Endothelial cell of umbilical vein (primary cell): ENCODE measurements around the gene HPSE2. TPM values are rescaled to one million over a fixed set of nuclear protein-coding genes. Genes with fewer than 3 reads are reported as not detected.

ENCODE experiments used
- BruUV-seq: library from RNA; stranded (reverse); fragments of 400-500 nt; replicated peaks from 2 replicates; lab custom pipeline; 2021; lab: Mats Ljungman, UMichigan
- CTCF ChIA-PET: fragments of 300-600, 350-600 bp; sonication (Branson Sonifier 250); formaldehyde crosslinking; loops from one replicate; lab custom pipeline; 2021; ENCODE audit warnings: antibody characterized with exemption, inconsistent platforms; lab: Charles Lee
- POLR2A ChIA-PET: fragments of 300-600, 350-600 bp; sonication (Branson Sonifier 250); formaldehyde crosslinking; loops from one replicate; lab custom pipeline; 2021; ENCODE audit warnings: antibody characterized with exemption, inconsistent platforms; lab: Charles Lee
- DNase-seq: peaks from one replicate; pipeline ENCODE4 v3.0.0-alpha.2; 2011; ENCODE audit warnings: low read depth, low spot score
- FAIRE-seq: peaks from 2 replicates; lab custom pipeline; 2011; peaks lifted over from hg19 to GRCh38; lab: Jason Lieb, UNC
- H2AFZ ChIP-seq: 2 replicates; pipeline ENCODE4 v1.6.0; 2012; ENCODE audit warnings: low read depth, low read length, control low read depth, inconsistent platforms
- H3K27ac ChIP-seq: 2 replicates; pipeline ENCODE4 v1.5.1; 2011; ENCODE audit warnings: low read depth, mild to moderate bottlenecking, control low read depth, low read length, moderate library complexity; ENCODE audit not compliant: insufficient read depth
- H3K27me3 ChIP-seq, 2 experiments: 2 replicates each; pipeline versions ENCODE4 v1.6.0 to v1.6.1; 2011; ENCODE audit warnings: low read length in 2 of 2, mixed read lengths in 1 of 2; ENCODE audit not compliant: control insufficient read depth in 2 of 2, insufficient read depth in 2 of 2
- H3K36me3 ChIP-seq, 2 experiments: 2 replicates in 1 of 2; 3 replicates in 1 of 2; pipeline ENCODE4 v1.5.1; 2011; ENCODE audit warnings: low read length in 2 of 2, mild to moderate bottlenecking in 1 of 2, moderate library complexity in 1 of 2; ENCODE audit not compliant: control insufficient read depth in 2 of 2, insufficient read depth in 2 of 2; ENCODE audit errors: extremely low read depth in 1 of 2
- H3K4me1 ChIP-seq: 3 replicates; pipeline ENCODE4 v1.5.1; 2011; ENCODE audit warnings: mild to moderate bottlenecking, low read length; ENCODE audit not compliant: control insufficient read depth, insufficient read depth; ENCODE audit errors: extremely low read depth
- H3K4me2 ChIP-seq: 2 replicates; pipeline ENCODE4 v1.6.1; 2011; ENCODE audit warnings: low read length, control low read depth, mixed read lengths; ENCODE audit not compliant: insufficient read depth
- H3K4me3 ChIP-seq, 3 experiments: fragments of 200-600 bp in 1 of 3; sonication (generic), shearing (Covaris generic) in 1 of 3; replicated peaks in 1 of 3; 2 replicates each; pipeline ENCODE4 v1.5.1; 2011 to 2016; ENCODE audit warnings: control low read depth in 3 of 3, low read length in 3 of 3, mild to moderate bottlenecking in 2 of 3, inconsistent platforms in 1 of 3, low read depth in 1 of 3, moderate library complexity in 1 of 3; ENCODE audit not compliant: insufficient read depth in 1 of 3
- H3K79me2 ChIP-seq: 2 replicates; pipeline ENCODE4 v1.6.0; 2012; ENCODE audit warnings: low read length, inconsistent platforms; ENCODE audit not compliant: control insufficient read depth, insufficient read depth
- H3K9ac ChIP-seq: replicated peaks from 2 replicates; pipeline ENCODE3; 2011; ENCODE audit warnings: low read length, control low read depth; ENCODE audit not compliant: insufficient read depth; ENCODE audit errors: extremely low read depth
- H3K9me1 ChIP-seq: replicated peaks from 3 replicates; pipeline ENCODE4 v1.6.0; 2011; ENCODE audit warnings: mild to moderate bottlenecking, low read length; ENCODE audit not compliant: control insufficient read depth, insufficient read depth; ENCODE audit errors: extremely low read depth
- H3K9me3 ChIP-seq: replicated peaks from 2 replicates; pipeline ENCODE4 v1.5.1; 2012; ENCODE audit warnings: low read length, inconsistent platforms; ENCODE audit not compliant: control insufficient read depth, insufficient read depth
- H4K20me1 ChIP-seq: replicated peaks from 2 replicates; pipeline ENCODE3; 2011; ENCODE audit warnings: mild to moderate bottlenecking, low read length; ENCODE audit not compliant: control insufficient read depth, insufficient read depth; ENCODE audit errors: extremely low read depth
- EZH2 ChIP-seq: IDR thresholded peaks from 2 replicates; pipeline ENCODE4 v1.6.1; 2012; ENCODE audit warnings: borderline replicate concordance, low read depth, mild to moderate bottlenecking, moderate library complexity, low read length, inconsistent platforms; ENCODE audit not compliant: severe bottlenecking
- FOS ChIP-seq: IDR thresholded peaks from 2 replicates; pipeline ENCODE4 v1.6.1; 2011; ENCODE audit warnings: mild to moderate bottlenecking, low read length, moderate library complexity, borderline replicate concordance; ENCODE audit not compliant: insufficient read depth
- GATA2 ChIP-seq: IDR thresholded peaks from 2 replicates; pipeline ENCODE4 v1.7.0; 2011; ENCODE audit warnings: low read depth, mild to moderate bottlenecking, moderate library complexity, mixed read lengths, low read length; ENCODE audit not compliant: insufficient read length, insufficient read depth
- JUN ChIP-seq: IDR thresholded peaks from 2 replicates; pipeline ENCODE4 v1.6.1; 2011; ENCODE audit warnings: borderline replicate concordance, low read depth; ENCODE audit not compliant: insufficient read length, insufficient read depth
- POLR2A ChIP-seq: IDR thresholded peaks from 2 replicates; pipeline ENCODE4 v1.6.1; 2012; ENCODE audit warnings: low read depth, mild to moderate bottlenecking, control low read depth, low read length
- POLR2AphosphoS5 ChIP-seq: IDR thresholded peaks from 2 replicates; pipeline ENCODE4 v1.6.1; 2012; ENCODE audit warnings: low read depth, mild to moderate bottlenecking, control low read depth, low read length, moderate library complexity; ENCODE audit not compliant: insufficient read depth
- dilution Hi-C: fragments of 300-500 bp; cut with MboI; formaldehyde crosslinking; loops from one replicate; pipeline ENCODE4 v1.15.0; 2019; ENCODE audit warnings: low sequenced_read_pairs; ENCODE audit not compliant: extremely low pct_ligation_motif_present
- intact Hi-C: fragments of 100-400 bp; cut with micrococcal nuclease; formaldehyde crosslinking; loops from one replicate; pipeline ENCODE4 v1.10.0; 2022
- polyA plus RNA-seq, 4 experiments: library from polyadenylated mRNA; depleted of rRNA in 3 of 4; stranded (reverse) in 3 of 4; unstranded in 1 of 4; fragments of >200 nt; gene quantifications; 2 replicates each; pipeline versions ENCODE4 v1.2.1 to v1.2.3, GENCODE V29; 2011 to 2012; ENCODE audit warnings: missing spikeins in 1 of 4
- total RNA-seq: library from RNA; stranded (reverse); gene quantifications from 2 replicates; pipeline ENCODE4 v1.2.3, GENCODE V29; 2021
- TF ChIP-seq, protein P1 (sequence below), 2 donors: IDR thresholded peaks; 1 replicate in 1 of 2; 2 replicates in 1 of 2; pipeline ENCODE4 v1.5.1; 2011; ENCODE audit warnings: low read length in 2 of 2, mild to moderate bottlenecking in 2 of 2, moderate library complexity in 2 of 2, control low read depth in 1 of 2, inconsistent platforms in 1 of 2, low read depth in 1 of 2; ENCODE audit not compliant: insufficient read depth in 1 of 2; ENCODE audit errors: extremely low read depth in 1 of 2

Gene HPSE2
- total and polyA plus RNA-seq, 2 donors (not counting 3 experiments of a cell fraction or from before 2014, with no cell fraction given): not detected

- intact Hi-C loops (no loop called here), dilution Hi-C loops (no loop called here)
- H3K27me3 ChIP-seq: no peaks in the 10 kb centered on the region
- H3K4me1 ChIP-seq: no peaks in the 10 kb centered on the region
- H3K9me1 ChIP-seq: no peaks in the 10 kb centered on the region
- TF ChIP-seq POLR2A (no peak), FOS (no peak), JUN (no peak)
- TF ChIP-seq, protein P1, sequence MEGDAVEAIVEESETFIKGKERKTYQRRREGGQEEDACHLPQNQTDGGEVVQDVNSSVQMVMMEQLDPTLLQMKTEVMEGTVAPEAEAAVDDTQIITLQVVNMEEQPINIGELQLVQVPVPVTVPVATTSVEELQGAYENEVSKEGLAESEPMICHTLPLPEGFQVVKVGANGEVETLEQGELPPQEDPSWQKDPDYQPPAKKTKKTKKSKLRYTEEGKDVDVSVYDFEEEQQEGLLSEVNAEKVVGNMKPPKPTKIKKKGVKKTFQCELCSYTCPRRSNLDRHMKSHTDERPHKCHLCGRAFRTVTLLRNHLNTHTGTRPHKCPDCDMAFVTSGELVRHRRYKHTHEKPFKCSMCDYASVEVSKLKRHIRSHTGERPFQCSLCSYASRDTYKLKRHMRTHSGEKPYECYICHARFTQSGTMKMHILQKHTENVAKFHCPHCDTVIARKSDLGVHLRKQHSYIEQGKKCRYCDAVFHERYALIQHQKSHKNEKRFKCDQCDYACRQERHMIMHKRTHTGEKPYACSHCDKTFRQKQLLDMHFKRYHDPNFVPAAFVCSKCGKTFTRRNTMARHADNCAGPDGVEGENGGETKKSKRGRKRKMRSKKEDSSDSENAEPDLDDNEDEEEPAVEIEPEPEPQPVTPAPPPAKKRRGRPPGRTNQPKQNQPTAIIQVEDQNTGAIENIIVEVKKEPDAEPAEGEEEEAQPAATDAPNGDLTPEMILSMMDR (IDR thresholded peaks at IDR 0.05; ENCODE audit: extremely low read depth in 1 of 2, insufficient read depth in 1 of 2, low read depth in 1 of 2, low read length in 2 of 2): no peak
- POLR2A ChIA-PET: no interaction called here
- no peak overlapping the region for H2AFZ ChIP-seq
- H3K27ac ChIP-seq: no peak overlapping the region
- no peaks in the 10 kb centered on the region for H3K36me3 ChIP-seq
- no peak overlapping the region for H3K4me2 ChIP-seq
- H3K79me2 ChIP-seq: no peaks in the 10 kb centered on the region
- BruUV-seq: no TSS peak
- no peak overlapping the region for H3K9ac ChIP-seq
- DNase-seq (no peak), FAIRE-seq (no peak)
- no peak overlapping the region for H3K4me3 ChIP-seq
- peaks cover 2% of the 10 kb centered on the region for H3K9me3 ChIP-seq
- no peaks in the 10 kb centered on the region for H4K20me1 ChIP-seq
- CTCF ChIA-PET: no interaction called here
These were observed 319.7 kb downstream of the HPSE2 start for GRCh38 chr10:98915911-98916310.

GRCh38 chr10:98910546-98910945, 325.1 kb downstream of the HPSE2 start:
- ChIA-PET CTCF (no interaction called here), POLR2A (no interaction called here)
- no peaks in the 10 kb centered on the region for H3K36me3 ChIP-seq
- H3K4me3 ChIP-seq: no peak overlapping the region
- intact Hi-C loops: no loop called here
- TF ChIP-seq EZH2: no peak
- no peak for TF ChIP-seq FOS
- no peak for TF ChIP-seq POLR2A
- TF ChIP-seq, protein P1 (IDR thresholded peaks at IDR 0.05; ENCODE audit: extremely low read depth in 1 of 2, insufficient read depth in 1 of 2, low read depth in 1 of 2, low read length in 2 of 2): no peak
- no peak for TF ChIP-seq JUN
- TF ChIP-seq GATA2: no peak
- no peak for TF ChIP-seq POLR2AphosphoS5
- H4K20me1 ChIP-seq: no peaks in the 10 kb centered on the region
- no peaks in the 10 kb centered on the region for H3K27me3 ChIP-seq
- dilution Hi-C loops: no loop called here
- BruUV-seq: no TSS peak
- no peak overlapping the region for H3K27ac ChIP-seq
- H2AFZ ChIP-seq: no peak overlapping the region
- peaks cover 2% of the 10 kb centered on the region for H3K9me3 ChIP-seq
- no peak overlapping the region for H3K4me2 ChIP-seq
- H3K9me1 ChIP-seq: no peaks in the 10 kb centered on the region
- no peaks in the 10 kb centered on the region for H3K4me1 ChIP-seq
- no peaks in the 10 kb centered on the region for H3K79me2 ChIP-seq
- no peak for DNase-seq
- FAIRE-seq: no peak
- H3K9ac ChIP-seq: no peak overlapping the region
